Liver (tissue), 9 donors: Measurements from ENCODE around the gene UBE3B. TPM values are rescaled to one million over a fixed set of nuclear protein-coding genes. Genes with fewer than 3 reads are reported as not detected.

Experiments
- DNase-seq: peaks from one replicate; pipeline ENCODE4 v3.0.0-alpha.2; 2017; ENCODE audit warnings: low spot score
- H3K27ac ChIP-seq, 2 donors: one replicate each; pipeline ENCODE4 v1.7.0; 2013; ENCODE audit warnings: inconsistent platforms in 2 of 2, low read length in 2 of 2, control low read depth in 1 of 2, low read depth in 1 of 2, mild to moderate bottlenecking in 1 of 2
- H3K27me3 ChIP-seq, 4 donors: one replicate each; pipeline versions ENCODE4 v1.6.1 to v1.7.0; 2013; ENCODE audit warnings: low read length in 3 of 4, inconsistent platforms in 1 of 4, mild to moderate bottlenecking in 1 of 4, moderate library complexity in 1 of 4; ENCODE audit not compliant: control insufficient read depth in 4 of 4, insufficient read depth in 4 of 4
- H3K36me3 ChIP-seq, 4 donors: one replicate each; pipeline versions ENCODE4 v1.6.1 to v1.7.0; 2013; ENCODE audit warnings: low read length in 3 of 4, mild to moderate bottlenecking in 3 of 4, low read depth in 1 of 4, moderate library complexity in 1 of 4; ENCODE audit not compliant: control insufficient read depth in 4 of 4, insufficient read depth in 3 of 4
- H3K4me1 ChIP-seq, 4 donors: one replicate each; pipeline versions ENCODE4 v1.6.1 to v1.7.0; 2013; ENCODE audit warnings: low read length in 3 of 4, mild to moderate bottlenecking in 3 of 4, moderate library complexity in 1 of 4; ENCODE audit not compliant: control insufficient read depth in 4 of 4, insufficient read depth in 4 of 4
- H3K4me3 ChIP-seq, 3 donors: one replicate each; pipeline versions ENCODE4 v1.6.1 to v1.7.0; 2013; ENCODE audit warnings: low read length in 3 of 3, control low read depth in 1 of 3, low read depth in 1 of 3, mild to moderate bottlenecking in 1 of 3
- H3K9ac ChIP-seq, 2 donors: one replicate each; pipeline ENCODE4 v1.7.0; 2013; ENCODE audit warnings: low read length in 2 of 2, mild to moderate bottlenecking in 2 of 2, moderate library complexity in 2 of 2, control low read depth in 1 of 2, low read depth in 1 of 2
- H3K9me3 ChIP-seq, 4 donors: one replicate each; pipeline versions ENCODE4 v1.6.1 to v1.7.0; 2013; ENCODE audit warnings: low read length in 3 of 4; ENCODE audit not compliant: control insufficient read depth in 4 of 4
- CTCF ChIP-seq: fragments of 150-350 bp; IDR thresholded peaks from 2 replicates; pipeline ENCODE4 v1.5.1; 2017; ENCODE audit warnings: improper control_type of control experiment, low read depth, low read length; ENCODE audit not compliant: missing input control
- EGR1 ChIP-seq, 2 donors: IDR thresholded peaks; 2 replicates each; pipeline ENCODE4 v1.6.1; 2016 to 2018; ENCODE audit warnings: antibody characterized with exemption in 2 of 2, low read depth in 2 of 2
- FOXA1 ChIP-seq: IDR thresholded peaks from 2 replicates; pipeline ENCODE4 v1.6.1; 2016; ENCODE audit warnings: antibody characterized with exemption
- FOXA2 ChIP-seq: IDR thresholded peaks from 2 replicates; pipeline ENCODE4 v1.6.1; 2016; ENCODE audit warnings: antibody characterized with exemption
- GABPA ChIP-seq, 2 donors: IDR thresholded peaks in 1 of 2; conservative IDR thresholded peaks in 1 of 2; 2 replicates each; pipeline ENCODE4 v1.6.1; 2016; ENCODE audit warnings: antibody characterized with exemption in 2 of 2, mild to moderate bottlenecking in 1 of 2, moderate library complexity in 1 of 2
- HNF4A ChIP-seq, 2 donors: conservative IDR thresholded peaks; 2 replicates each; pipeline ENCODE4 v1.6.1; 2016; ENCODE audit warnings: antibody characterized with exemption in 2 of 2, mild to moderate bottlenecking in 2 of 2
- HNF4G ChIP-seq: IDR thresholded peaks from 2 replicates; pipeline ENCODE4 v1.6.1; 2016; ENCODE audit warnings: antibody characterized with exemption
- JUND ChIP-seq, 2 donors: IDR thresholded peaks; 2 replicates each; pipeline ENCODE4 v1.6.1; 2016; ENCODE audit warnings: antibody characterized with exemption in 2 of 2
- MAX ChIP-seq: IDR thresholded peaks from 2 replicates; pipeline ENCODE4 v1.6.1; 2016; ENCODE audit warnings: antibody characterized with exemption
- NR2F2 ChIP-seq: IDR thresholded peaks from 2 replicates; pipeline ENCODE4 v1.6.1; 2016; ENCODE audit warnings: antibody characterized with exemption
- RAD21 ChIP-seq, 2 donors: IDR thresholded peaks; 2 replicates each; pipeline ENCODE4 v1.6.1; 2016; ENCODE audit warnings: antibody characterized with exemption in 2 of 2, mild to moderate bottlenecking in 2 of 2
- REST ChIP-seq: IDR thresholded peaks from 2 replicates; pipeline ENCODE4 v1.6.1; 2016; ENCODE audit warnings: antibody characterized with exemption, mild to moderate bottlenecking
- RXRA ChIP-seq, 2 donors: IDR thresholded peaks; 2 replicates each; pipeline ENCODE4 v1.6.1; 2017 to 2018; ENCODE audit warnings: antibody characterized with exemption in 2 of 2, mild to moderate bottlenecking in 1 of 2
- SP1 ChIP-seq: IDR thresholded peaks from 2 replicates; pipeline ENCODE4 v1.6.1; 2018; ENCODE audit warnings: antibody characterized with exemption, mild to moderate bottlenecking
- WGBS: extraction: QIAGEN DNeasy Blood & Tissue Kit; methylation state at CpG from one replicate; pipeline ENCODE4 v1.1.7; 2013; 5-methylcytosine and 5-hydroxymethylcytosine counted together
- polyA plus RNA-seq, 2 donors: library from polyadenylated mRNA; stranded (reverse) in 1 of 2; unstranded in 1 of 2; fragments of 200-250 nt in 1 of 2; fragments of >200 nt in 1 of 2; fragmentation: Nextera tagmentation in 1 of 2; extraction: Ambion mirVana in 1 of 2; gene quantifications; one replicate each; pipeline versions ENCODE4 v1.2.1 to v1.2.3, GENCODE V29; 2013 to 2015
- total RNA-seq, 2 donors: library from RNA; depleted of rRNA; stranded (reverse); fragments of >200 nt; gene quantifications; one replicate each; pipeline ENCODE4 v1.2.3, GENCODE V29; 2014
- TF ChIP-seq, protein P1 (sequence below): IDR thresholded peaks from 2 replicates; pipeline ENCODE4 v1.6.1; 2016; ENCODE audit warnings: antibody characterized with exemption
- donor health status: healthy.
- donor health status: healthy.
- donor health status: healthy.
- donor health status: healthy.
- donor health status: healthy.

UBE3B gene
- total and polyA plus RNA-seq, 4 donors: 9.3 to 43.4 (median 24.1) TPM

DNA sequence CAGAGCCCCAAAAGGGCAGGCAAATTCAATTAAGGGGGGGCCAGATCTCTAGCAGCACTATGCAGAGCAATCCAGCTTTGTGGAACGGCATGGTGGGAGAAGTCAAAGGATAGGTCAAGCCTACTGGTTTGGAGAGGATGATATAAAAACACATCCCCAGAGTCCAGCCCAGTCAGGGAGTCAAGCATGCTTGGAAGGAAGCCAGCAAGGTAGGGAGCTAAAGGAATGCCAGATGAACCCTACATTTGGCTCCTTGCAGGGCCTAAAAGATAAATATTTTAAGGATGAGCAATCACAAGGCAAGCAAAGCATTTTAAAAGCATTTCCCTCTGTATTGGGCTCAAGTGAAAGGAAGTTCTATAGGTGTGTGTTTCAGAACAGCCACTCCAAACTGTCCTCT, 21.7 kb upstream of the UBE3B start:
- H3K4me3 ChIP-seq: no peak overlapping the region
- no peak overlapping the region for H3K9ac ChIP-seq
- no peak for DNase-seq
- peaks cover 12 to 55% (median 32%) of the 10 kb centered on the region in 4 donors for H3K36me3 ChIP-seq
- H3K9me3 ChIP-seq: no peaks in the 10 kb centered on the region
- 96% methylated on average over 1 of the region's 1 CpG for WGBS
- H3K27me3 ChIP-seq: no peaks in the 10 kb centered on the region
- no peak overlapping the region for H3K27ac ChIP-seq
- TF ChIP-seq SP1: no peak
- no peak for TF ChIP-seq RAD21 (IDR thresholded peaks at IDR 0.05)
- TF ChIP-seq MAX: no peak
- no peak for TF ChIP-seq REST
- TF ChIP-seq HNF4G: no peak
- TF ChIP-seq, protein P1, sequence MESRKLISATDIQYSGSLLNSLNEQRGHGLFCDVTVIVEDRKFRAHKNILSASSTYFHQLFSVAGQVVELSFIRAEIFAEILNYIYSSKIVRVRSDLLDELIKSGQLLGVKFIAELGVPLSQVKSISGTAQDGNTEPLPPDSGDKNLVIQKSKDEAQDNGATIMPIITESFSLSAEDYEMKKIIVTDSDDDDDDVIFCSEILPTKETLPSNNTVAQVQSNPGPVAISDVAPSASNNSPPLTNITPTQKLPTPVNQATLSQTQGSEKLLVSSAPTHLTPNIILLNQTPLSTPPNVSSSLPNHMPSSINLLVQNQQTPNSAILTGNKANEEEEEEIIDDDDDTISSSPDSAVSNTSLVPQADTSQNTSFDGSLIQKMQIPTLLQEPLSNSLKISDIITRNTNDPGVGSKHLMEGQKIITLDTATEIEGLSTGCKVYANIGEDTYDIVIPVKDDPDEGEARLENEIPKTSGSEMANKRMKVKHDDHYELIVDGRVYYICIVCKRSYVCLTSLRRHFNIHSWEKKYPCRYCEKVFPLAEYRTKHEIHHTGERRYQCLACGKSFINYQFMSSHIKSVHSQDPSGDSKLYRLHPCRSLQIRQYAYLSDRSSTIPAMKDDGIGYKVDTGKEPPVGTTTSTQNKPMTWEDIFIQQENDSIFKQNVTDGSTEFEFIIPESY: no peak
- no peak for TF ChIP-seq EGR1 (IDR thresholded peaks at IDR 0.05; ENCODE audit: low read depth in 2 of 2)
- no peak for TF ChIP-seq FOXA2
- TF ChIP-seq RXRA (IDR thresholded peaks at IDR 0.05): no peak
- TF ChIP-seq JUND (IDR thresholded peaks at IDR 0.05): no peak
- TF ChIP-seq GABPA (IDR thresholded peaks at IDR 0.05 in 1 of 2, conservative IDR thresholded peaks at IDR 0.05 in 1 of 2): no peak
- TF ChIP-seq CTCF: no peak
- H3K4me1 ChIP-seq: peaks cover 0 to 6% (median 2%) of the 10 kb centered on the region in 4 donors

DNA sequence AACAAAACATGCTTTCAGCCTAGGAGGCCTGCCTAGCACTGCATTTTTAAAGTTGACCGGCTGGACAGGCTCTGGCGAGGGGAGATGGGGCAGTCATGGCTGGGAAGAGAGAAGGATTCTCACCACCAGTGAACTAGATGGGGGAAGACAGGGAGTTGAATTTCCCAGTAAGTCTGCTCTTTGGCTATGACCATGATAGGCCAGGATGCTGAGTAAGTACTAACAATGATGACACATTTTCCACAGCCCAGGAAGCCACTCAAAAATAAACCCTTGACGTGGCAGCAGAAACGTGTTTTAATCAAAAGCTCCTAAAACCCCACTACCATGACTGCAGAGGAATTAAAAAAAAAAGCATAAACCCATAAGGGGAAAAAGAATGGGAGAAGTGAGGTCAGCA, 19.3 kb upstream of the UBE3B start:
- Histone ChIP-seq H3K4me1 (peaks cover 6 to 26% (median 15%) of the 10 kb centered on the region in 4 donors), H3K36me3 (peaks cover 7 to 48% (median 28%) of the 10 kb centered on the region in 4 donors), H3K27me3 (no peaks in the 10 kb centered on the region), H3K27ac (peak overlapping the region; percentile 40 to 46), H3K4me3 (no peak overlapping the region), H3K9ac (no peak overlapping the region), H3K9me3 (no peaks in the 10 kb centered on the region)
- no peak for TF ChIP-seq HNF4G
- TF ChIP-seq JUND (IDR thresholded peaks at IDR 0.05): no peak
- no peak for TF ChIP-seq NR2F2
- no peak for TF ChIP-seq FOXA1
- TF ChIP-seq HNF4A (conservative IDR thresholded peaks at IDR 0.05): no peak
- DNase-seq: no peak
- 79% methylated on average over 4 of the region's 4 CpGs for WGBS
